Thyroid gland (tissue), 4 donors: ENCODE data around the gene EBLN1. TPM values are rescaled to one million over a fixed set of nuclear protein-coding genes. Genes with fewer than 3 reads are reported as not detected.
A peak's percentile ranks its signal among the peaks of the same experiment; 100 is the strongest.

Experiments used
- DNase-seq, 2 donors: peaks; one replicate each; pipeline ENCODE4 v3.0.0-alpha.2; 2019
- H3K27ac ChIP-seq, 3 donors: fragments of 200-600 bp; sonication (generic); 1 replicate in 2 of 3; 2 replicates in 1 of 3; pipeline ENCODE4 v1.5.1; 2016 to 2019; ENCODE audit warnings: mild to moderate bottlenecking in 1 of 3, moderate library complexity in 1 of 3
- H3K27me3 ChIP-seq: fragments of 200-600 bp; sonication (generic); one replicate; pipeline ENCODE4 v1.5.1; 2019
- H3K36me3 ChIP-seq, 2 donors: fragments of 200-600 bp; sonication (generic); one replicate each; pipeline ENCODE4 v1.5.1; 2016 to 2019
- H3K4me1 ChIP-seq, 2 donors: fragments of 200-600 bp; sonication (generic); one replicate each; pipeline ENCODE4 v1.5.1; 2017 to 2019
- H3K4me3 ChIP-seq, 3 donors: fragments of 200-600 bp; sonication (generic); replicated peaks in 1 of 3; 1 replicate in 2 of 3; 2 replicates in 1 of 3; pipeline ENCODE4 v1.5.1; 2016; ENCODE audit warnings: mild to moderate bottlenecking in 1 of 3
- H3K9me3 ChIP-seq: fragments of 200-600 bp; sonication (generic); one replicate; pipeline ENCODE4 v1.5.1; 2017
- POLR2A ChIP-seq, 2 donors: fragments of 450-650 bp; IDR thresholded peaks; one replicate each; pipeline ENCODE4 v1.6.1; 2017; ENCODE audit warnings: antibody characterized with exemption in 2 of 2, mild to moderate bottlenecking in 2 of 2, moderate library complexity in 1 of 2
- WGBS, 2 donors: methylation state at CpG; one replicate each; pipeline ENCODE4 v1.1.5; 2017; 5-methylcytosine and 5-hydroxymethylcytosine counted together
- intact Hi-C: fragments of 100-400 bp; cut with DNase I; formaldehyde crosslinking; loops from one replicate; pipeline ENCODE4 v1.15.1; 2023
- total RNA-seq, 4 donors: library from RNA; depleted of rRNA; stranded (reverse); fragments of >200 nt; gene quantifications; one replicate each; pipeline ENCODE4 v1.2.3, GENCODE V29; 2016
- TF ChIP-seq, protein P1 (sequence below), 6 experiments: fragments of 200-600 bp in 3 of 6; fragments of 450-650 bp in 3 of 6; sonication (generic) in 3 of 6; IDR thresholded peaks; one replicate each; pipeline ENCODE4 v1.5.1; 2016 to 2019; ENCODE audit warnings: antibody characterized with exemption in 6 of 6, mild to moderate bottlenecking in 2 of 6, inconsistent platforms in 1 of 6, moderate library complexity in 1 of 6

The EBLN1 gene
- total RNA-seq, 4 donors from 2014 or later, result not detected

- whole genome bisulfite sequencing, 2 donors, result 18 to 19% methylated on average over 13 of the region's 13 CpGs
- H3K36me3 ChIP-seq, result no peaks in the 10 kb centered on the region
- H3K4me3 ChIP-seq, result peak overlapping the region; percentile 50 to 83 (median 72)
- no peak for DNase-seq
- H3K27me3 ChIP-seq, result no peaks in the 10 kb centered on the region
- no peaks in the 10 kb centered on the region for H3K9me3 ChIP-seq
- H3K4me1 ChIP-seq, result no peaks in the 10 kb centered on the region
- TF ChIP-seq, protein P1, sequence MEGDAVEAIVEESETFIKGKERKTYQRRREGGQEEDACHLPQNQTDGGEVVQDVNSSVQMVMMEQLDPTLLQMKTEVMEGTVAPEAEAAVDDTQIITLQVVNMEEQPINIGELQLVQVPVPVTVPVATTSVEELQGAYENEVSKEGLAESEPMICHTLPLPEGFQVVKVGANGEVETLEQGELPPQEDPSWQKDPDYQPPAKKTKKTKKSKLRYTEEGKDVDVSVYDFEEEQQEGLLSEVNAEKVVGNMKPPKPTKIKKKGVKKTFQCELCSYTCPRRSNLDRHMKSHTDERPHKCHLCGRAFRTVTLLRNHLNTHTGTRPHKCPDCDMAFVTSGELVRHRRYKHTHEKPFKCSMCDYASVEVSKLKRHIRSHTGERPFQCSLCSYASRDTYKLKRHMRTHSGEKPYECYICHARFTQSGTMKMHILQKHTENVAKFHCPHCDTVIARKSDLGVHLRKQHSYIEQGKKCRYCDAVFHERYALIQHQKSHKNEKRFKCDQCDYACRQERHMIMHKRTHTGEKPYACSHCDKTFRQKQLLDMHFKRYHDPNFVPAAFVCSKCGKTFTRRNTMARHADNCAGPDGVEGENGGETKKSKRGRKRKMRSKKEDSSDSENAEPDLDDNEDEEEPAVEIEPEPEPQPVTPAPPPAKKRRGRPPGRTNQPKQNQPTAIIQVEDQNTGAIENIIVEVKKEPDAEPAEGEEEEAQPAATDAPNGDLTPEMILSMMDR (IDR thresholded peaks at IDR 0.05), result no peak
- H3K27ac ChIP-seq, result peak overlapping the region; percentile 82 to 97 (median 90)
- intact Hi-C loops, result no loop called here
Observed at GRCh38 chr10:22250897-22251660, 33.3 kb upstream of the EBLN1 start.

DNA sequence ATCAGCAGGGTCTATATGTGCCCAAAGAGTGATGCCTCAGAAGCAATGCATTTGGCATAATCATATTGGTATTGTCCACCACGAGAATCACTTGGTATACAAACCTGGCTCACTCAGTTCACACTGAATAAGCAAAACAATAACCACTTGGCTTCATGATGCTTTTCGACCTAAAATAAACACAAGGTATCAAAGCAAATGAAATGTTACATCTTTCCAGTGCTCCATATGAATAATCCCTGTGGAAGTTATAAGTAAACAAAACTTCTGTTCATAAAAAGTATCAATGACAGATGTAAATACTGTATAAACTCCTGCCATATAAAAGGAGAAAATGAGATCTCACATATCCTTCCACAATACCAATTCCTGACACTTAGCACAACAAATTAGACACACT is 29.8 kb upstream of the EBLN1 start:
- Histone ChIP-seq H3K4me3 (no peak overlapping the region), H3K27me3 (no peaks in the 10 kb centered on the region), H3K4me1 (no peaks in the 10 kb centered on the region), H3K36me3 (no peaks in the 10 kb centered on the region), H3K9me3 (no peaks in the 10 kb centered on the region), H3K27ac (no peak overlapping the region)
- TF ChIP-seq, protein P1 (IDR thresholded peaks at IDR 0.05), result no peak
- no peak for TF ChIP-seq POLR2A (IDR thresholded peaks at IDR 0.05)
- intact Hi-C loops, result loop anchor here (10.0 kb wide), 2 partner anchors 57 to 243 kb away; partner anchors contain the start of gene DNAJC1
- no peak for DNase-seq
- WGBS, 2 donors, result 68 to 73% methylated on average over 2 of the region's 2 CpGs

- Histone ChIP-seq H3K27ac (no peak overlapping the region), H3K36me3 (no peaks in the 10 kb centered on the region), H3K4me1 (no peaks in the 10 kb centered on the region), H3K27me3 (no peaks in the 10 kb centered on the region), H3K9me3 (no peaks in the 10 kb centered on the region), H3K4me3 (no peak overlapping the region)
- intact Hi-C loops, result loop anchor here (10.0 kb wide), 2 partner anchors 58 to 242 kb away; partner anchors contain the start of gene DNAJC1
- no peak for DNase-seq
- WGBS, 2 donors, result 75 to 86% methylated on average over 3 of the region's 3 CpGs
- TF ChIP-seq, protein P1 (IDR thresholded peaks at IDR 0.05), result no peak
- TF ChIP-seq POLR2A (IDR thresholded peaks at IDR 0.05), result no peak
Observed at GRCh38 chr10:22246680-22247391, 29.0 kb upstream of the EBLN1 start.

GRCh38 chr10:22245567-22245966 is 27.8 kb upstream of the EBLN1 start:
- Histone ChIP-seq H3K4me3 (no peak overlapping the region), H3K4me1 (no peaks in the 10 kb centered on the region), H3K27ac (no peak overlapping the region), H3K9me3 (no peaks in the 10 kb centered on the region), H3K36me3 (no peaks in the 10 kb centered on the region), H3K27me3 (no peaks in the 10 kb centered on the region)
- DNase-seq, result no peak
- intact Hi-C loops, result loop anchor here (10.0 kb wide), 2 partner anchors 59 to 241 kb away; partner anchors contain the start of gene DNAJC1
- WGBS, 2 donors, result 79 to 85% methylated on average over 2 of the region's 2 CpGs
- TF ChIP-seq, protein P1 (IDR thresholded peaks at IDR 0.05), result no peak
- no peak for TF ChIP-seq POLR2A (IDR thresholded peaks at IDR 0.05)

GRCh38 chr10:22244855-22245254 is 27.0 kb upstream of the EBLN1 start:
- Histone ChIP-seq H3K36me3 (no peaks in the 10 kb centered on the region), H3K27ac (no peak overlapping the region), H3K9me3 (no peaks in the 10 kb centered on the region), H3K4me1 (no peaks in the 10 kb centered on the region), H3K27me3 (no peaks in the 10 kb centered on the region), H3K4me3 (no peak overlapping the region)
- TF ChIP-seq, protein P1 (IDR thresholded peaks at IDR 0.05), result no peak
- TF ChIP-seq POLR2A (IDR thresholded peaks at IDR 0.05), result no peak
- no peak for DNase-seq
- WGBS, 2 donors, result 79 to 90% methylated on average over 3 of the region's 3 CpGs
- intact Hi-C loops, result loop anchor here (10.0 kb wide), 2 partner anchors 60 to 240 kb away; partner anchors contain the start of gene DNAJC1
